Spinal cord (tissue), 10 donors: Measurements from ENCODE around the gene ATP6V1B1. TPM values are rescaled to one million over a fixed set of nuclear protein-coding genes. Genes with fewer than 3 reads are reported as not detected.
"Not testable (repeated sequence)": the region's sequence is repeated elsewhere in the genome, so short reads cannot be mapped to it uniquely, and the experiment has no call there.

Experiments used
- DNase-seq, 6 donors: peaks; one replicate each; pipeline versions ENCODE4 v3.0.0 to v3.0.0-alpha.2; 2013 to 2015; ENCODE audit warnings: low spot score in 6 of 6, low read depth in 4 of 6
- H3K27ac ChIP-seq: one replicate; pipeline ENCODE4 v1.5.1; 2013; ENCODE audit warnings: low read depth, low read length, control low read depth
- H3K27me3 ChIP-seq: one replicate; pipeline ENCODE4 v1.6.1; 2013; ENCODE audit warnings: low read length; ENCODE audit not compliant: control insufficient read depth, insufficient read depth
- H3K36me3 ChIP-seq: one replicate; pipeline ENCODE4 v1.6.1; 2013; ENCODE audit warnings: low read length; ENCODE audit not compliant: control insufficient read depth, insufficient read depth
- H3K4me1 ChIP-seq: one replicate; pipeline ENCODE4 v1.6.1; 2013; ENCODE audit warnings: low read length; ENCODE audit not compliant: control insufficient read depth, insufficient read depth
- H3K4me3 ChIP-seq: one replicate; pipeline ENCODE4 v1.5.1; 2013; ENCODE audit warnings: low read depth, low read length, control low read depth
- H3K9me3 ChIP-seq: one replicate; pipeline ENCODE4 v1.6.1; 2013; ENCODE audit warnings: low read length; ENCODE audit not compliant: control insufficient read depth, insufficient read depth
- WGBS: methylation state at CpG from one replicate; pipeline ENCODE4 v1.1.5; 2013; ENCODE audit warnings: missing lambda C conversion rate; ENCODE audit not compliant: insufficient coverage; 5-methylcytosine and 5-hydroxymethylcytosine counted together
- polyA plus RNA-seq, 2 donors: library from polyadenylated mRNA; unstranded; fragments of 120-200 nt; gene quantifications; one replicate each; pipeline ENCODE4 v1.2.1, GENCODE V29; 2013; ENCODE audit not compliant: insufficient read length in 2 of 2
- total RNA-seq, 2 donors: library from RNA; depleted of rRNA in 1 of 2; stranded (reverse); fragments of 120-200 nt in 1 of 2; fragments of >200 nt in 1 of 2; gene quantifications; one replicate each; pipeline versions ENCODE4 v1.2.3 to v1.2.4, GENCODE V29; 2013 to 2014
- donor health status: healthy.

Gene ATP6V1B1
- total and polyA plus RNA-seq, 4 donors, result 0.39 to 0.59 (median 0.40) TPM; not detected in 1

GRCh38 chr2:71003396-71003795 lies 67.7 kb downstream of the ATP6V1B1 start:
- 90% methylated on average over 6 of the region's 6 CpGs for WGBS
- Histone ChIP-seq H3K4me3 (no peak overlapping the region), H3K9me3 (no peaks in the 10 kb centered on the region), H3K36me3 (no peaks in the 10 kb centered on the region), H3K27ac (no peak overlapping the region), H3K27me3 (no peaks in the 10 kb centered on the region), H3K4me1 (peaks cover 10% of the 10 kb centered on the region)
- DNase-seq, result no peak

GRCh38 chr2:71003966-71004755 lies 68.5 kb downstream of the ATP6V1B1 start:
- Histone ChIP-seq H3K4me3 (no peak overlapping the region), H3K4me1 (peaks cover 10% of the 10 kb centered on the region), H3K27me3 (no peaks in the 10 kb centered on the region), H3K36me3 (no peaks in the 10 kb centered on the region), H3K27ac (no peak overlapping the region), H3K9me3 (no peaks in the 10 kb centered on the region)
- DNase-seq, result no peak
- WGBS, result 89% methylated on average over 10 of the region's 11 CpGs

GRCh38 chr2:71004857-71005256 lies 69.2 kb downstream of the ATP6V1B1 start:
- H3K4me1 ChIP-seq, result peaks cover 10% of the 10 kb centered on the region
- no peaks in the 10 kb centered on the region for H3K27me3 ChIP-seq
- 92% methylated on average over 6 of the region's 6 CpGs for WGBS
- H3K27ac ChIP-seq, result no peak overlapping the region
- no peaks in the 10 kb centered on the region for H3K9me3 ChIP-seq
- no peaks in the 10 kb centered on the region for H3K36me3 ChIP-seq
- H3K4me3 ChIP-seq, result no peak overlapping the region
- no peak for DNase-seq

GRCh38 chr2:71005271-71006202 lies 69.8 kb downstream of the ATP6V1B1 start:
- Histone ChIP-seq H3K4me1 (peaks cover 10% of the 10 kb centered on the region), H3K36me3 (no peaks in the 10 kb centered on the region), H3K9me3 (no peaks in the 10 kb centered on the region), H3K27ac (no peak overlapping the region), H3K4me3 (no peak overlapping the region), H3K27me3 (no peaks in the 10 kb centered on the region)
- DNase-seq, result no peak
- WGBS, result 83% methylated on average over 9 of the region's 10 CpGs

GRCh38 chr2:71006323-71006722 lies 70.6 kb downstream of the ATP6V1B1 start:
- WGBS, result no CpG with 5 or more reads among the region's 2 CpGs
- no peaks in the 10 kb centered on the region for H3K27me3 ChIP-seq
- H3K9me3 ChIP-seq, result no peaks in the 10 kb centered on the region
- H3K36me3 ChIP-seq, result no peaks in the 10 kb centered on the region
- DNase-seq, result no peak
- H3K4me1 ChIP-seq, result peaks cover 6% of the 10 kb centered on the region
- no peak overlapping the region for H3K27ac ChIP-seq
- H3K4me3 ChIP-seq, result no peak overlapping the region

- Histone ChIP-seq H3K27me3 (no peaks in the 10 kb centered on the region), H3K9me3 (no peaks in the 10 kb centered on the region), H3K27ac (no peak overlapping the region), H3K36me3 (no peaks in the 10 kb centered on the region), H3K4me3 (no peak overlapping the region), H3K4me1 (peaks cover 2% of the 10 kb centered on the region)
- no peak for DNase-seq
- WGBS, result 85% methylated on average over 3 of the region's 5 CpGs
These were observed 71.5 kb downstream of the ATP6V1B1 start for GRCh38 chr2:71006955-71007799.

- Histone ChIP-seq H3K4me3 (no peak overlapping the region), H3K36me3 (no peaks in the 10 kb centered on the region), H3K27ac (no peak overlapping the region), H3K27me3 (no peaks in the 10 kb centered on the region), H3K4me1 (no peaks in the 10 kb centered on the region), H3K9me3 (no peaks in the 10 kb centered on the region)
- WGBS, result 64% methylated on average over 12 of the region's 13 CpGs
- DNase-seq, result no peak
These were observed 72.6 kb downstream of the ATP6V1B1 start for GRCh38 chr2:71008342-71008741.

- not testable (repeated sequence) for H3K4me1 ChIP-seq, H3K36me3 ChIP-seq, H3K27me3 ChIP-seq, H3K9me3 ChIP-seq, DNase-seq, H3K27ac ChIP-seq, H3K4me3 ChIP-seq
- WGBS, result 33% methylated on average over 5 of the region's 6 CpGs
These were observed 76.1 kb downstream of the ATP6V1B1 start for GRCh38 chr2:71011786-71012185.
